CD4-positive, alpha-beta memory T cell (primary cell): Measurements from ENCODE around the gene DES. TPM values are rescaled to one million over a fixed set of nuclear protein-coding genes. Genes with fewer than 3 reads are reported as not detected.
"Not testable (repeated sequence)": the region's sequence is repeated elsewhere in the genome, so short reads cannot be mapped to it uniquely, and the experiment has no call there.

ENCODE experiments used
- CTCF ChIA-PET: fragments of 350-600 bp; sonication (Branson Sonifier 250); formaldehyde crosslinking; loops from one replicate; lab custom pipeline; 2021; ENCODE audit warnings: inconsistent platforms; ENCODE audit not compliant: partially characterized antibody; lab: Charles Lee
- POLR2A ChIA-PET: fragments of 350-600 bp; sonication (Branson Sonifier 250); formaldehyde crosslinking; loops from one replicate; lab custom pipeline; 2021; ENCODE audit not compliant: partially characterized antibody; lab: Charles Lee
- DNase-seq, 5 donors: peaks; one replicate each; pipeline versions ENCODE4 v3.0.0 to v3.0.0-alpha.2; 2020 to 2022; ENCODE audit warnings: mixed read lengths in 1 of 5
- H3K27ac ChIP-seq: one replicate; pipeline ENCODE4 v1.7.0; 2013; ENCODE audit warnings: low read depth, low read length
- H3K27me3 ChIP-seq: 2 replicates; pipeline ENCODE4 v1.7.0; 2013; ENCODE audit warnings: mild to moderate bottlenecking, low read length, moderate library complexity; ENCODE audit not compliant: insufficient read depth
- H3K36me3 ChIP-seq: 2 replicates; pipeline ENCODE4 v1.7.0; 2013; ENCODE audit warnings: mild to moderate bottlenecking, low read length, moderate library complexity; ENCODE audit not compliant: insufficient read depth
- H3K4me1 ChIP-seq: 2 replicates; pipeline ENCODE4 v1.7.0; 2013; ENCODE audit warnings: mild to moderate bottlenecking, low read length, moderate library complexity; ENCODE audit not compliant: insufficient read depth
- H3K4me3 ChIP-seq, 2 donors: one replicate each; pipeline ENCODE4 v1.7.0; 2013; ENCODE audit warnings: low read length in 2 of 2, mild to moderate bottlenecking in 1 of 2
- H3K9me3 ChIP-seq, 2 donors: one replicate each; pipeline ENCODE4 v1.7.0; 2013; ENCODE audit warnings: low read length in 2 of 2, control low read depth in 1 of 2; ENCODE audit not compliant: control insufficient read depth in 1 of 2
- H3K27ac Mint-ChIP-seq, 7 donors: one replicate each; pipeline ENCODE4 v1.8.0; 2020 to 2021; ENCODE audit warnings: mixed read lengths in 7 of 7, mild to moderate bottlenecking in 6 of 7, inconsistent platforms in 3 of 7, moderate library complexity in 3 of 7
- H3K27me3 Mint-ChIP-seq, 2 donors: one replicate each; pipeline ENCODE4 v1.8.0; 2020 to 2021; ENCODE audit warnings: mixed read lengths in 2 of 2
- H3K36me3 Mint-ChIP-seq, 2 donors: one replicate each; pipeline ENCODE4 v1.8.0; 2020 to 2021; ENCODE audit warnings: mixed read lengths in 2 of 2, inconsistent platforms in 1 of 2, mild to moderate bottlenecking in 1 of 2
- H3K4me1 Mint-ChIP-seq, 4 donors: one replicate each; pipeline ENCODE4 v1.8.0; 2020 to 2021; ENCODE audit warnings: mixed read lengths in 4 of 4, mild to moderate bottlenecking in 1 of 4
- H3K4me3 Mint-ChIP-seq, 8 donors: one replicate each; pipeline ENCODE4 v1.8.0; 2020 to 2021; ENCODE audit warnings: mixed read lengths in 8 of 8, mild to moderate bottlenecking in 7 of 8, moderate library complexity in 6 of 8, inconsistent platforms in 3 of 8
- H3K9me3 Mint-ChIP-seq, 8 donors: one replicate each; pipeline ENCODE4 v1.8.0; 2020 to 2021; ENCODE audit warnings: mixed read lengths in 8 of 8, mild to moderate bottlenecking in 5 of 8, inconsistent platforms in 3 of 8, moderate library complexity in 1 of 8
- intact Hi-C: fragments of 100-400 bp; cut with micrococcal nuclease; formaldehyde crosslinking; loops from one replicate; pipeline ENCODE4 v1.15.1; 2023
- polyA plus RNA-seq, 2 donors: library from polyadenylated mRNA; unstranded; fragments of 300-500 nt; fragmentation: Illumina TruSeq; gene quantifications; one replicate each; pipeline ENCODE4 v1.2.3, GENCODE V29; 2021
- total RNA-seq, 2 experiments: library from RNA; stranded (reverse); gene quantifications; one replicate each; pipeline ENCODE4 v1.2.3, GENCODE V29; 2021

The DES gene
- total and polyA plus RNA-seq, 4 experiments from 2014 or later: not detected

- ChIA-PET CTCF (interaction anchor here (0.7 to 5.4 kb wide), 11 partner anchors 12 to 237 kb away, joined by 3 to 130 read pairs (median 5); partner anchors contain the start of gene DNPEP), POLR2A (no interaction called here)
- no peak overlapping the region for H3K4me3 Mint-ChIP-seq
- intact Hi-C loops: no loop called here
- Histone ChIP-seq H3K9me3 (no peaks in the 10 kb centered on the region), H3K27me3 (no peaks in the 10 kb centered on the region), H3K4me3 (no peak overlapping the region), H3K36me3 (no peaks in the 10 kb centered on the region), H3K27ac (no peak overlapping the region), H3K4me1 (no peaks in the 10 kb centered on the region)
- no peak for DNase-seq
- no peaks in the 10 kb centered on the region for H3K9me3 Mint-ChIP-seq
- no peaks in the 10 kb centered on the region for H3K36me3 Mint-ChIP-seq
- no peak overlapping the region for H3K27ac Mint-ChIP-seq
- H3K4me1 Mint-ChIP-seq: peaks cover 0 to 7% (median 4%) of the 10 kb centered on the region in 4 donors
- peaks cover 2 to 4% of the 10 kb centered on the region in 2 donors for H3K27me3 Mint-ChIP-seq
Measured at GRCh38 chr2:219404291-219404910, 13.8 kb upstream of the DES start.

GRCh38 chr2:219404954-219405353 is 13.2 kb upstream of the DES start:
- Histone ChIP-seq H3K4me1 (no peaks in the 10 kb centered on the region), H3K9me3 (no peaks in the 10 kb centered on the region), H3K27ac (no peak overlapping the region), H3K27me3 (no peaks in the 10 kb centered on the region), H3K36me3 (no peaks in the 10 kb centered on the region), H3K4me3 (no peak overlapping the region)
- no peaks in the 10 kb centered on the region for H3K36me3 Mint-ChIP-seq
- POLR2A ChIA-PET: no interaction called here
- no peak overlapping the region for H3K27ac Mint-ChIP-seq
- intact Hi-C loops: no loop called here
- H3K9me3 Mint-ChIP-seq: no peaks in the 10 kb centered on the region
- peaks cover 7% of the 10 kb centered on the region in 2 donors for H3K27me3 Mint-ChIP-seq
- no peak overlapping the region for H3K4me3 Mint-ChIP-seq
- no peak for DNase-seq
- H3K4me1 Mint-ChIP-seq: peaks cover 0 to 7% (median 4%) of the 10 kb centered on the region in 4 donors
- CTCF ChIA-PET: interaction anchor here (1.1 to 5.4 kb wide), 7 partner anchors 16 to 237 kb away, joined by 3 to 130 read pairs (median 5); partner anchors contain the start of gene DNPEP

- H3K4me3 Mint-ChIP-seq: no peak overlapping the region
- CTCF ChIA-PET: interaction anchor here (0.7 to 5.4 kb wide), 7 partner anchors 14 to 124 kb away, joined by 3 to 130 read pairs (median 3); no protein-coding TSS in a partner anchor
- POLR2A ChIA-PET: no interaction called here
Measured at GRCh38 chr2:219405451-219405850, 12.7 kb upstream of the DES start.

GRCh38 chr2:219405958-219406860 is 12.0 kb upstream of the DES start:
- no peak for DNase-seq
- Mint-ChIP-seq H3K36me3 (no peaks in the 10 kb centered on the region), H3K9me3 (no peaks in the 10 kb centered on the region), H3K4me1 (peaks cover 0 to 7% (median 4%) of the 10 kb centered on the region in 4 donors), H3K4me3 (no peak overlapping the region), H3K27ac (no peak overlapping the region), H3K27me3 (peaks cover 7% of the 10 kb centered on the region in 2 donors)
- ChIA-PET CTCF (interaction anchor here (0.7 to 4.1 kb wide), 4 partner anchors 14 to 122 kb away, joined by 3 to 20 read pairs (median 4); no protein-coding TSS in a partner anchor), POLR2A (no interaction called here)
- Histone ChIP-seq H3K27me3 (no peaks in the 10 kb centered on the region), H3K4me1 (no peaks in the 10 kb centered on the region), H3K4me3 (no peak overlapping the region), H3K9me3 (no peaks in the 10 kb centered on the region), H3K36me3 (no peaks in the 10 kb centered on the region), H3K27ac (no peak overlapping the region)
- intact Hi-C loops: no loop called here

More at GRCh38 chr2:219405451-219405850, 12.7 kb upstream of the DES start:
- Histone ChIP-seq H3K27ac (no peak overlapping the region), H3K4me3 (no peak overlapping the region), H3K27me3 (no peaks in the 10 kb centered on the region), H3K36me3 (no peaks in the 10 kb centered on the region), H3K9me3 (no peaks in the 10 kb centered on the region), H3K4me1 (no peaks in the 10 kb centered on the region)
- no peak for DNase-seq
- Mint-ChIP-seq H3K9me3 (no peaks in the 10 kb centered on the region), H3K36me3 (no peaks in the 10 kb centered on the region), H3K27ac (no peak overlapping the region), H3K27me3 (peaks cover 7% of the 10 kb centered on the region in 2 donors), H3K4me1 (peaks cover 0 to 7% (median 4%) of the 10 kb centered on the region in 4 donors)
- intact Hi-C loops: no loop called here

DNA sequence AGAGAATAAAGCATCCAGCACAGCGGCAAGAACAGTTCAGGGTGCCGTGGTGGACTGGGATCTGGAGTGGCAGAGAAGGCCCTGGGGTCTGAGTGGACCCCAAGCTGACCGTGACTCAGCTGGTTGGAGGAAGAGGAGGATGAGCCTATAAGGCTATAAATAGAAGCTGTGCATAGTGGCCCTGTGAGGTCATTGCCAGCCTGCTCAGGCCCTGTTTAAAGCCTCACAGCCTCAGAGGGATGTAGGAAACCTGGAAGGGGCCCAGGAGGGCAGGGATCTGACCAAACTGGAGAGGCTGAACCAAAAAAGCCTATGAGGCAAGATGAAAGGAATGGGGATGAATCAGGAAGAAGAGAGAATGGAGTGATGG is 11.3 kb upstream of the DES start:
- CTCF ChIA-PET: interaction anchor here (4.1 kb wide), 1 partner anchor 122 kb away, joined by 20 read pairs; no protein-coding TSS in a partner anchor
- no peak overlapping the region for H3K27ac Mint-ChIP-seq

GRCh38 chr2:219407343-219407742 is 10.8 kb upstream of the DES start:
- H3K36me3 ChIP-seq, H3K27me3 ChIP-seq, POLR2A ChIA-PET, H3K36me3 Mint-ChIP-seq, H3K4me1 Mint-ChIP-seq, H3K4me3 ChIP-seq, DNase-seq, intact Hi-C loops, H3K27ac ChIP-seq, H3K9me3 Mint-ChIP-seq, H3K4me1 ChIP-seq, H3K4me3 Mint-ChIP-seq, H3K9me3 ChIP-seq, H3K27ac Mint-ChIP-seq: not testable (repeated sequence)
- CTCF ChIA-PET: interaction anchor here (4.1 kb wide), 1 partner anchor 121 kb away, joined by 20 read pairs; no protein-coding TSS in a partner anchor
- peaks cover 10% of the 10 kb centered on the region in 2 donors for H3K27me3 Mint-ChIP-seq

More for the DNA sequence above, 11.3 kb upstream of the DES start:
- POLR2A ChIA-PET: no interaction called here
- intact Hi-C loops: no loop called here
- DNase-seq: no peak
- no peak overlapping the region for H3K4me3 Mint-ChIP-seq
- H3K27ac ChIP-seq: no peak overlapping the region
- H3K4me1 ChIP-seq: no peaks in the 10 kb centered on the region
- peaks cover 0 to 4% (median 0%) of the 10 kb centered on the region in 8 donors for H3K9me3 Mint-ChIP-seq
- no peaks in the 10 kb centered on the region for H3K9me3 ChIP-seq
- H3K27me3 ChIP-seq: no peaks in the 10 kb centered on the region
- peaks cover 9 to 10% of the 10 kb centered on the region in 2 donors for H3K27me3 Mint-ChIP-seq
- no peak overlapping the region for H3K4me3 ChIP-seq
- H3K36me3 Mint-ChIP-seq: no peaks in the 10 kb centered on the region
- no peaks in the 10 kb centered on the region for H3K36me3 ChIP-seq
- peaks cover 0 to 7% (median 4%) of the 10 kb centered on the region in 4 donors for H3K4me1 Mint-ChIP-seq

DNA sequence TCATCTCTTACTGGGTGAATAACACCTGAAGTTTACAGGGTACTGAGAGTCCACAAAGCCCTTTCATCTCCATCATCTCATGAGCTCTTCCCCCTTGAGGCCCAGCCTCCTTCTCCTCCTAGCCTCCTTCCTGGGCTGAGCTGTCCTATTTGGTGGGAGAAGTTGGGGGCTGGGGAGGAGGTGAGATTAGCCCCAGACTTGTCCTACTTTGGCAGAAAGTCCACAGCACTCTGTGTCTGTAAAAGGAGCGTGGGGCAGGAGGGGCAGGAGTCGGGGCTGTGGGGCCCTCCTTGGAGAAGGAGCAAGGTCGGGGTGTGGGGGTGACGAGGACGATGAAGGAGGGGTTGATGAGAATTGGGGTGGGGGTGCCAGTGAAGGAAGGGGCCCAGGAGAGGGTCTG is 10.0 kb upstream of the DES start:
- intact Hi-C loops: no loop called here
- no peaks in the 10 kb centered on the region for H3K4me1 ChIP-seq
- H3K36me3 Mint-ChIP-seq: no peaks in the 10 kb centered on the region
- H3K9me3 ChIP-seq: no peaks in the 10 kb centered on the region
- peaks cover 0 to under 1% (median 0%) of the 10 kb centered on the region in 4 donors for H3K4me1 Mint-ChIP-seq
- H3K4me3 ChIP-seq: no peak overlapping the region
- peaks cover 0 to 8% (median 3%) of the 10 kb centered on the region in 8 donors for H3K9me3 Mint-ChIP-seq
- H3K36me3 ChIP-seq: no peaks in the 10 kb centered on the region
- H3K27ac Mint-ChIP-seq: no peak overlapping the region
- H3K27me3 Mint-ChIP-seq: peaks cover 11 to 15% of the 10 kb centered on the region in 2 donors
- no peak overlapping the region for H3K27ac ChIP-seq
- H3K4me3 Mint-ChIP-seq: no peak overlapping the region
- H3K27me3 ChIP-seq: no peaks in the 10 kb centered on the region
- ChIA-PET CTCF (interaction anchor here (4.1 kb wide), 1 partner anchor 120 kb away, joined by 20 read pairs; no protein-coding TSS in a partner anchor), POLR2A (no interaction called here)
- DNase-seq: no peak
